DND-41 (cell line): ENCODE data around the gene BAIAP2L2.
"Not testable (repeated sequence)": the region's sequence is repeated elsewhere in the genome, so short reads cannot be mapped to it uniquely, and the experiment has no call there.

Experiments used
- EZH2 ChIP-seq: IDR thresholded peaks from 3 replicates; pipeline ENCODE4 v1.6.1; 2012; ENCODE audit warnings: borderline replicate concordance, low read depth, mild to moderate bottlenecking, moderate library complexity, low read length, inconsistent platforms; ENCODE audit not compliant: severe bottlenecking
- TF ChIP-seq, protein P1 (sequence below): IDR thresholded peaks from 2 replicates; pipeline ENCODE4 v1.5.1; 2012; ENCODE audit warnings: borderline replicate concordance, low read length, moderate library complexity, mild to moderate bottlenecking; ENCODE audit not compliant: poor library complexity, severe bottlenecking; ENCODE audit errors: extremely low read depth

DNA sequence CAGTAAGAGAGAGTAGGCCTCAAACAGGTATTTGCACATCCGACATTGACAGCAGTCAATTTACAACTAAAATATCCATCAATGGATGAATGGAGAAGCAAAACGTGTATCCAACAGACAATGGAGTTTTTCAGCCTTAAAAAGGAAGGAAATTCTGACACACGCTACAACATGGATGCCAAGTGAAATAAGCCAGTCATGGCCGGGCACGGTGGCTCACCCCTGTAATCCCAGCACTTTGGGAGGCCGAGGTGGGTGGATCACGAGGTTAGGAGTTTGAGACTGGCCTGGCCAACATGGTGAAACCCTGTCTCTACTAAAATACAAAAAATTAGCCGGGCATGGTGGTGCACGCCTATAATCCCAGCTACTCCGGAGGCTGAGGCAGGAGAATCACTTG is 7.1 kb upstream of the BAIAP2L2 start:
- TF ChIP-seq, protein P1, sequence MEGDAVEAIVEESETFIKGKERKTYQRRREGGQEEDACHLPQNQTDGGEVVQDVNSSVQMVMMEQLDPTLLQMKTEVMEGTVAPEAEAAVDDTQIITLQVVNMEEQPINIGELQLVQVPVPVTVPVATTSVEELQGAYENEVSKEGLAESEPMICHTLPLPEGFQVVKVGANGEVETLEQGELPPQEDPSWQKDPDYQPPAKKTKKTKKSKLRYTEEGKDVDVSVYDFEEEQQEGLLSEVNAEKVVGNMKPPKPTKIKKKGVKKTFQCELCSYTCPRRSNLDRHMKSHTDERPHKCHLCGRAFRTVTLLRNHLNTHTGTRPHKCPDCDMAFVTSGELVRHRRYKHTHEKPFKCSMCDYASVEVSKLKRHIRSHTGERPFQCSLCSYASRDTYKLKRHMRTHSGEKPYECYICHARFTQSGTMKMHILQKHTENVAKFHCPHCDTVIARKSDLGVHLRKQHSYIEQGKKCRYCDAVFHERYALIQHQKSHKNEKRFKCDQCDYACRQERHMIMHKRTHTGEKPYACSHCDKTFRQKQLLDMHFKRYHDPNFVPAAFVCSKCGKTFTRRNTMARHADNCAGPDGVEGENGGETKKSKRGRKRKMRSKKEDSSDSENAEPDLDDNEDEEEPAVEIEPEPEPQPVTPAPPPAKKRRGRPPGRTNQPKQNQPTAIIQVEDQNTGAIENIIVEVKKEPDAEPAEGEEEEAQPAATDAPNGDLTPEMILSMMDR = not testable (repeated sequence)
- not testable (repeated sequence) for TF ChIP-seq EZH2
